GM19467 (cell line): ENCODE measurements around the gene FAAP100.
A peak's percentile ranks its signal among the peaks of the same experiment; 100 is the strongest.

Experiments
- ATAC-seq: cut with Tn5 transposase; IDR thresholded peaks from one replicate; pipeline ENCODE4 v1.9.1; 2021; ENCODE audit warnings: mild to moderate bottlenecking, moderate library complexity; ENCODE audit not compliant: unreplicated experiment

Gene FAAP100

DNA sequence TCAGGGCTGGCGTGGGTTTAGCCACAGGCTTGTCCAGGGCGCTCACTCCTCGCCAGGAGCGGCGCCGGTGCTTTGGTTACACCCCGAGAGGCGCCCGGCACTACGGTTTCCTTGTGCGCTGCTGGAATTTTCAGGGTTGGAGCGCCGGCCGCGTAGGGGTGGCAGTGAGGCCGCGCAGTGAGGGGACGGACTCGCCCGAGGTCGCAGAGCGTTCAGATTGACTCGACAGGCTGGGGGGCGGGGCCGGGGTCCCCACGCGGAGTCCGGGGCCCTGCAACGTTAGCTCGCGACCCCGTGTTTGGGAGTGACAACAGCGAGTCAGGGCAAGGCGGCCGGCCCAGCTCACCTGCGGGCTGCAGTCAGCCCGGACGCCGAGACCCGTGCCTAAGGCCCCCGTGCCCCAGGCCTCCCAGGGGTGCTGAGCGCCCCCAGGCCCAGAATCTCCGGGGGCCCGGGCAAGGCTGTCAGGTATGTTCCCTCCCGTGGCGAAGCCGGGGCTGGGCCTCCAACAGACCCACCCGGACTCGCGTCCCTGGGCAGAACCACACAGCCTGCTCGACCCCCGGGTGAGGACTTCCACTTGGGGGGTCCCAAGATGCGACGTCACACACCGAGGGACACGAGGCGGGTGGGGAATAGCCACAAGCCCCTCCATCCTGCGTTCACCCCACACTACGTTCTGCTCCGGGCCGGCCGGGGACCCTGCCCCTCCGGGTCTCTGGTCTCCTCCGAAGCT lies 38.2 kb downstream of the FAAP100 start:
- no peak for ATAC-seq

DNA sequence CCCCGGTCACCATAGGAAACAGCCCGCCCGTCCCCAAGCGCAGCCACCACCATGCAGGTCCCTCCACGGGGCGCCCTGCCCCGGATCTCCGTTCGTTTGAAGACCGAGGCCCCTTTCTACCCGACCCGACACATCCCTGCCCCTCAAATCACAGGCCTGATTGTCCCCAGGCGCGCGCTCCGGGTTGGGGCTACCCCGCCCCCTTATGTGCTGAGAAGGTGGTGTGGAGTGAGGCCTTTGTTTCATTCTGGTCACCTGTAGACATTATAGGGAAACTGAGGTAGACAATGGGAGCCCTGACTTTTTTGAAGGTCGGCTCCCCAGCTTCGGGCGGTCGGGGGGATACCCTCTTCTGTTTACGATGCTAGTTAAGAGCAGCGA lies 38.8 kb downstream of the FAAP100 start:
- no peak for ATAC-seq

GRCh38 chr17:81512562-81513371 lies 39.4 kb downstream of the FAAP100 start, which contains the start of gene ACTG1:
TSS of gene ACTG1 (minus strand) at chr17:81512799. CDS start at chr17:81512354, 445 bp downstream.
- peak; percentile 43 for ATAC-seq

DNA sequence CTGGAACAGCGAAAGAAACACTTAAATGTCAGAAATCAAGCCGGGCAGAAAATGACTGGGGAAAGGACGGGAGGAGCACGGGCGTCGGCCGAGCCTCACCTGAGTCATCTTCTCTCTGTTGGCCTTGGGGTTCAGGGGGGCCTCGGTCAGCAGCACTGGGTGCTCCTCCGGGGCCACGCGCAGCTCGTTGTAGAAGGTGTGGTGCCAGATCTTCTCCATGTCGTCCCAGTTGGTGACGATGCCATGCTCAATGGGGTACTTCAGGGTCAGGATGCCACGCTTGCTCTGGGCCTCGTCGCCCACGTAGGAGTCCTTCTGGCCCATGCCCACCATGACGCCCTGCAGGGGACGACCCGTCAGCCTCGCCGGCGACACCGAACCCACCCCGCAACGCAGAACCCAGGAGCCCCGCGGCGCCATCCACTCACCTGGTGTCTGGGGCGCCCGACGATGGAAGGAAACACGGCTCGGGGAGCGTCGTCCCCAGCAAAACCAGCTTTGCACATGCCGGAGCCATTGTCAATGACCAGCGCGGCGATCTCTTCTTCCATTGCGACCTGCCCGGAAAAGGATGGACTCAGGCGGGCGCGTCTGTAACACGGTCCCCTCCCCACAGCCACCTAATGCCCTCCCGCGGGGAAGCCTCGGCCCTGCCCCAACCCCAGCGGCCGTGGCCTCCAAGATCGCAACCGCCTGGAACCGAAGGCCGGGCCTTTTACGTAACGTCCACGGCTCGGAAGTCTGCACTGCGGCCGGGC lies 40.2 kb downstream of the FAAP100 start:
- no peak for ATAC-seq

GRCh38 chr17:81511554-81511803 lies 40.7 kb downstream of the FAAP100 start:
- no peak for ATAC-seq

DNA sequence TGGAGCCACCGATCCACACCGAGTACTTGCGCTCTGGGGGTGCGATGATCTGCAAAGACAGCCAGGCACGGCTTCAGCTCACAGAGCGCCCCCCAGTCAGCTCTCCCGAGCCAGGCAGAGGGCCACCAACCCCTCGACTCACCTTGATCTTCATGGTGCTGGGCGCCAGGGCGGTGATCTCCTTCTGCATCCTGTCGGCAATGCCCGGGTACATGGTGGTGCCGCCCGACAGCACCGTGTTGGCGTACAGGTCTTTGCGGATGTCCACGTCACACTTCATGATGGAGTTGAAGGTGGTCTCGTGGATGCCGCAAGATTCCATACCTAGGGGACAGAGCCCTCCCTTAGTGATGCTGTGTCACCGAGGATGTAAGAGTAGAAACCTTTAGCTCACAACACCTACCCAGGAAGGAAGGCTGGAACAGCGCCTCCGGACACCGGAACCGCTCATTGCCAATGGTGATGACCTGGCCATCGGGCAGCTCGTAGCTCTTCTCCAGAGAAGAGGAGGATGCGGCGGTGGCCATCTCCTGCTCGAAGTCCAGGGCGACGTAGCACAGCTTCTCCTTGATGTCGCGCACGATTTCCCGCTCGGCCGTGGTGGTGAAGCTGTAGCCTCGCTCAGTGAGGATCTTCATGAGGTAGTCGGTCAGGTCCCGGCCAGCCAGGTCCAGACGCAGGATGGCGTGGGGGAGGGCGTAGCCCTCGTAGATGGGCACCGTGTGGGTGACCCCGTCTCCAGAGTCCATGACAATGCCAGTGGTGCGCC lies 41.2 kb downstream of the FAAP100 start:
- no peak for ATAC-seq

GRCh38 chr17:81509972-81510784 lies 42.0 kb downstream of the FAAP100 start:
- ATAC-seq: no peak

GRCh38 chr17:81509207-81509971 lies 42.8 kb downstream of the FAAP100 start:
- ATAC-seq: no peak

- no peak for ATAC-seq
Measured at GRCh38 chr17:81508639-81509206, 43.4 kb downstream of the FAAP100 start.

DNA sequence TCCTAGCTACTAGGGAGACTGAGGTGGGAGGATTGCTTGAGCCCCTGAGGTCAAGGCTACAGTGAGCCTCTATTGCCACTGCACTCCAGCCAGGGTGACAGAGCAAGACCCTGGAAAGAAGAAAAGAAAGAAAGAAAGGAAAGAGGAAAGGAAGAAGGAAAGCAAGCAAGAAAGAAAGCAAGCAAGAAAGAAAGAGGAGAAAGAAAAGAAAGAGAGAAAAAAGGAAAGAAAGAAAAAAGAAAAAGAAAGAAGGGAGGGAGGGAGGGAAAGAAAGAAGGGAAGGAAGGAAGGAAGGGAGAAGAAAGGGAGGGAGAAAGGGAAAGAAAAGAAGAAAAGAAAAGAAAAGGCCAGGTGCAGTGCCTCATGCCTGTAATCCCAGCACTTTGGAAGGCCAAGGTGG lies 48.5 kb downstream of the FAAP100 start:
- ATAC-seq: no peak

DNA sequence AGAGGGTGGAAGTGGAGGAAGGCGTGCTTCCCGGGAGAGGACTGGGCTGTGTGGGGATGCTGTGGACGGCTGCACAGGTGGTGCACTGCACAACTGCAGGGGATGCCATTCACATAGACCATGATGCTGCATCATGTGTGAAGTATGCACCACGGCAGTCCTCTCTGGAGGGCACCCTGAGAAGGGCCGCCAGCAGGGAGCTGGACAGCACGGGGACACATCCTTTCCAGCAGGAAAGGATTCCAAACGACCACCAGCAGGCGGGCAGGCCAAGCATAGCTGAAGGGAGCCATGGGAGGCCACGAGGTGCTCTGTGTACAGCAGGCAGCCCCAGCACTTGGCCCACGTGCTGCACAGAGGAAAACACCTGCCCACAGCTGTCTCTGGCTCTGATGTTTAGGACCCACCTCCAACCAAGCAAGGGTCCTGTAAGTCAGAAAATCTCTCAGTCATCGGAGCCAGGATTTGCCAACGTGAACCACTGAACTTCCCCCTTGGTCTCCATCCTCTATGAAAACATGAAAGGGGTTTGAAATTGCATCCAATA lies 49.6 kb downstream of the FAAP100 start:
- no peak for ATAC-seq

- no peak for ATAC-seq
Measured at GRCh38 chr17:81500047-81500446, 52.1 kb downstream of the FAAP100 start.

- no peak for ATAC-seq
Measured at GRCh38 chr17:81499601-81499970, 52.6 kb downstream of the FAAP100 start.

- ATAC-seq: no peak
Measured at GRCh38 chr17:81498953-81499600, 53.1 kb downstream of the FAAP100 start.

- no peak for ATAC-seq
Measured at GRCh38 chr17:81494626-81495377, 57.4 kb downstream of the FAAP100 start.

GRCh38 chr17:81493198-81494038 lies 58.7 kb downstream of the FAAP100 start:
- ATAC-seq: no peak

- no peak for ATAC-seq
Measured at GRCh38 chr17:81492706-81493105, 59.4 kb downstream of the FAAP100 start.
